ENCODE data around the gene GPR78.

DNA sequence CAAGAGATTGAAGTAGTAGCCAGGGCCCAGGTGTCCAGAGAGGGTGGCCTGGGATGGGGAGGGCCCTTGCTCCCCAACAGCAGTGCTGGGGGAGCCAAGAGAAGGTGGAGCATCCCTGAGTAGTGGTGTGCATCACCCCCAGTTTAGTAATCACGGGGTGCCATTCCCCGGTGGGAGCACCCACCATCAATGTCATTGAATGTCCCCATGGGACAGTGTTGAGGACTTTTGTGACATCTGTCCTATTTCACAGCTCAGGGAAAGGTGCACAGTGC, 7.9 kb downstream of the GPR78 start:
- TF ChIP-seq GATA3 (IDR thresholded peaks at IDR 0.05; ENCODE audit: low read depth, low read length) (no peak), GATA2 (IDR thresholded peaks at IDR 0.05; ENCODE audit: low read depth, low read length) (no peak)
